Activated CD8-positive, alpha-beta T cell treated with anti-CD3 and anti-CD28 coated beads for 36 hours (primary cell): ENCODE results near the gene ARF1. TPM values are rescaled to one million over a fixed set of nuclear protein-coding genes. Genes with fewer than 3 reads are reported as not detected.

Experiments
- ATAC-seq: fragments of 200-7000 bp; cut with Tn5 transposase; one replicate; pipeline ENCODE4 v1.10.0; 2021; ENCODE audit warnings: mild to moderate bottlenecking, moderate library complexity
- CTCF ChIA-PET: fragments of 350-600 bp; sonication (Branson Sonifier 250); formaldehyde crosslinking; loops from one replicate; lab custom pipeline; 2021; ENCODE audit warnings: antibody characterized with exemption; lab: Charles Lee
- POLR2A ChIA-PET: fragments of 350-600 bp; sonication (Branson Sonifier 250); formaldehyde crosslinking; loops from one replicate; lab custom pipeline; 2021; ENCODE audit warnings: antibody characterized with exemption; lab: Charles Lee
- DNase-seq: peaks from one replicate; pipeline ENCODE4 v3.0.0-alpha.2; 2020
- H3K27ac Mint-ChIP-seq: one replicate; pipeline ENCODE4 v1.8.0; 2021; ENCODE audit warnings: mild to moderate bottlenecking, mixed read lengths
- H3K27me3 Mint-ChIP-seq: one replicate; pipeline ENCODE4 v1.8.0; 2021; ENCODE audit warnings: mixed read lengths
- H3K36me3 Mint-ChIP-seq: one replicate; pipeline ENCODE4 v1.8.0; 2021; ENCODE audit warnings: low read depth, mixed read lengths
- H3K4me1 Mint-ChIP-seq: one replicate; pipeline ENCODE4 v1.8.0; 2021; ENCODE audit warnings: low read depth, mixed read lengths
- H3K4me3 Mint-ChIP-seq: one replicate; pipeline ENCODE4 v1.8.0; 2021; ENCODE audit warnings: mild to moderate bottlenecking, moderate library complexity, mixed read lengths
- H3K9me3 Mint-ChIP-seq: one replicate; pipeline ENCODE4 v1.8.0; 2021; ENCODE audit warnings: mixed read lengths
- intact Hi-C: fragments of 100-400 bp; cut with micrococcal nuclease; formaldehyde crosslinking; loops from one replicate; pipeline ENCODE4 v1.10.0; 2022
- total RNA-seq, 2 experiments: library from RNA; stranded (reverse); gene quantifications; one replicate each; pipeline ENCODE4 v1.2.3, GENCODE V29; 2021
- TF ChIP-seq, protein P1 (sequence below): fragments of 200-600 bp; IDR thresholded peaks from one replicate; pipeline ENCODE4 v1.8.0; 2022; ENCODE audit warnings: antibody characterized with exemption, mild to moderate bottlenecking

Gene ARF1
- total RNA-seq, 2 experiments from 2014 or later: 349 to 350 TPM

DNA sequence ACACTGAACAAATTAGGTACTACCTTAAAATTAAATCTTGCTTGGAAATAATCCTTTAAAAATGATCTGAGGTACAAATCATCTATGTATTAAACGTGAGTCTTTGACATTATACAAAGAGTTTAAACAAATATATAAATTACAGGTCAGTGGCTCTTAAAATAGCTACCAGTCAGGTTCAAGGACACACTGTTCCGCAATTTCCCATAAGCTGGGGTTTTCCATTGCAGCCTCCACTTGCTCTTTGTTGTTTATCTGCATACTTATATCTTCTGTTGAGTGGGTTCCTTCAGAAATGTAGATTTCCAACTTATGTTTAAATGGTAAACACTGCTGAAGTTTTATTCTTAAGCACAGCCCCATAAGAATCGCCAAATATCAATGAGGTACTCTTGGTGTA is 32.3 kb downstream of the ARF1 start:
- POLR2A ChIA-PET: no interaction called here
- CTCF ChIA-PET: no interaction called here
- H3K27me3 Mint-ChIP-seq: no peaks in the 10 kb centered on the region
- DNase-seq: no peak
- H3K36me3 Mint-ChIP-seq: peaks cover 4% of the 10 kb centered on the region
- H3K4me3 Mint-ChIP-seq: no peak overlapping the region
- TF ChIP-seq, protein P1, sequence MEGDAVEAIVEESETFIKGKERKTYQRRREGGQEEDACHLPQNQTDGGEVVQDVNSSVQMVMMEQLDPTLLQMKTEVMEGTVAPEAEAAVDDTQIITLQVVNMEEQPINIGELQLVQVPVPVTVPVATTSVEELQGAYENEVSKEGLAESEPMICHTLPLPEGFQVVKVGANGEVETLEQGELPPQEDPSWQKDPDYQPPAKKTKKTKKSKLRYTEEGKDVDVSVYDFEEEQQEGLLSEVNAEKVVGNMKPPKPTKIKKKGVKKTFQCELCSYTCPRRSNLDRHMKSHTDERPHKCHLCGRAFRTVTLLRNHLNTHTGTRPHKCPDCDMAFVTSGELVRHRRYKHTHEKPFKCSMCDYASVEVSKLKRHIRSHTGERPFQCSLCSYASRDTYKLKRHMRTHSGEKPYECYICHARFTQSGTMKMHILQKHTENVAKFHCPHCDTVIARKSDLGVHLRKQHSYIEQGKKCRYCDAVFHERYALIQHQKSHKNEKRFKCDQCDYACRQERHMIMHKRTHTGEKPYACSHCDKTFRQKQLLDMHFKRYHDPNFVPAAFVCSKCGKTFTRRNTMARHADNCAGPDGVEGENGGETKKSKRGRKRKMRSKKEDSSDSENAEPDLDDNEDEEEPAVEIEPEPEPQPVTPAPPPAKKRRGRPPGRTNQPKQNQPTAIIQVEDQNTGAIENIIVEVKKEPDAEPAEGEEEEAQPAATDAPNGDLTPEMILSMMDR: no peak
- peaks cover 5% of the 10 kb centered on the region for H3K9me3 Mint-ChIP-seq
- peaks cover 11% of the 10 kb centered on the region for H3K4me1 Mint-ChIP-seq
- no peak for ATAC-seq
- intact Hi-C loops: no loop called here
- H3K27ac Mint-ChIP-seq: no peak overlapping the region

DNA sequence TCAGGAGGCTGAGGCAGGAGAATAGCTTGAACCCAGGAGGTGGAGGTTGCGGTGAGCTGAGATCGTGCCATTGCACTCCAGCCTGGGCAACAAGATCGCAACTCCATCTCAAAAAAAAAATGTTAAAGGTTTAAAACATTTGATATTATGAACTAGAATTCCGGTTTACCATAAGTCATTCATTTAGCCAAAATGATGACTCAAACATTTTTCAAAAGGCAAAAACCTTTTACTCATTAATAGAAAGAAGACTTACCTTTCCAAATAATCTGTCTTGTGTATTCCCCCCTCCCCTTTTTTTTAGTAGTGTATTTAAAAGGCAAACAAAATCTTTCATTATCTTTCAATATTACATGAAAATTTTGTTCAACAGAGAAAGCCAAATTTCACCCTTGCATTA is 34.8 kb downstream of the ARF1 start:
- no peak for DNase-seq
- H3K4me1 Mint-ChIP-seq: peaks cover 4% of the 10 kb centered on the region
- no peak overlapping the region for H3K27ac Mint-ChIP-seq
- ATAC-seq: no peak
- H3K36me3 Mint-ChIP-seq: peaks cover 4% of the 10 kb centered on the region
- no peak overlapping the region for H3K4me3 Mint-ChIP-seq
- POLR2A ChIA-PET: no interaction called here
- H3K27me3 Mint-ChIP-seq: no peaks in the 10 kb centered on the region
- TF ChIP-seq, protein P1: no peak
- CTCF ChIA-PET: no interaction called here
- intact Hi-C loops: no loop called here
- peaks cover 5% of the 10 kb centered on the region for H3K9me3 Mint-ChIP-seq

DNA sequence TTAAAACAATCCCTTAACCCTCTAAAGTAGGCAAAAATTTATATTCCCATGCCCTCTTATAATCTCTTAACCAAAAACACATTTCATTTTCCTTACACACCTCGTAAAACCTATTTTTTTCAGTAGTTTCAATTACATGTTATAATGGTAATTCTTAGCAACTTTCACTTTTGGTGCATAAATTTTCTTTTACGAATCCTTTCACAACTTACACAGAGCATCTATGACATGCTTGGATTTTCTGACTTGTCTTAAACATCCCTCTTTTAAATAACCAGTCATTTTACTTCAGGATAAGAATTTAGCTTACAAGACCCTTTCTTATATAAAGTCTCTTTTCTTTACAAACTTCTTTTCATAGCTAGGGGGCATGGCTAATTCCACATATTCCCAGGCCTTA is 35.5 kb downstream of the ARF1 start:
- ATAC-seq (no peak), DNase-seq (no peak)
- Mint-ChIP-seq H3K27me3 (no peaks in the 10 kb centered on the region), H3K9me3 (peaks cover 5% of the 10 kb centered on the region), H3K4me1 (peaks cover 3% of the 10 kb centered on the region), H3K36me3 (peaks cover 4% of the 10 kb centered on the region), H3K4me3 (no peak overlapping the region), H3K27ac (no peak overlapping the region)
- intact Hi-C loops: no loop called here
- TF ChIP-seq, protein P1: no peak
- ChIA-PET POLR2A (interaction anchor here (1.4 to 2.4 kb wide), 2 partner anchors 8 to 28 kb away, joined by 5 to 8 read pairs; partner anchors contain the start of gene MRPL55), CTCF (interaction anchor here (1.0 to 5.8 kb wide), 2 partner anchors 8 to 13 kb away, joined by 3 to 51 read pairs; no protein-coding TSS in a partner anchor)

DNA sequence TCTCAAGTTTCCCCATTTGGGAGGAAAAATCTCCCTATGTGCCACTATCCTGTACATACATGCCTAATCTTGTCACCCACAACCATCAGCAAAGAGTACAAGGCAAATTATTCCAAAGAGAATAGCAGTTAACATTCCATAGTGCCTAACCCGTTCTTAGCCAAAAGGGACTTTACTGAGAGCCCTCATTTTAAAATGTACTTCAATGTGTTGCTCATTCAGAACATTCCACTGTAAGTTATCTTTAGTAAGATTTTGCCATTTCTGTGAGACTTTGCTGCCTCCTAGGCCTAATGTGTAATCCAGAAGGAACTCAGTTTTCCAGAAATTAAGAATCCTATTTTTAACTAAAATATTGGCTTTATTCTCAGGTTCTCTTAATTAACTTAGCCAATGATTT is 37.8 kb downstream of the ARF1 start:
- peaks cover 3% of the 10 kb centered on the region for H3K4me1 Mint-ChIP-seq
- peak overlapping the region; percentile 63 for H3K4me3 Mint-ChIP-seq
- peaks cover 5% of the 10 kb centered on the region for H3K9me3 Mint-ChIP-seq
- no peaks in the 10 kb centered on the region for H3K27me3 Mint-ChIP-seq
- no peak overlapping the region for H3K27ac Mint-ChIP-seq
- ATAC-seq (no peak), DNase-seq (no peak)
- ChIA-PET POLR2A (no interaction called here), CTCF (interaction anchor here (1.3 to 5.8 kb wide), 3 partner anchors 8 to 121 kb away, joined by 3 to 51 read pairs (median 9); no protein-coding TSS in a partner anchor)
- H3K36me3 Mint-ChIP-seq: peaks cover 4% of the 10 kb centered on the region
- intact Hi-C loops: no loop called here
- TF ChIP-seq, protein P1: no peak

DNA sequence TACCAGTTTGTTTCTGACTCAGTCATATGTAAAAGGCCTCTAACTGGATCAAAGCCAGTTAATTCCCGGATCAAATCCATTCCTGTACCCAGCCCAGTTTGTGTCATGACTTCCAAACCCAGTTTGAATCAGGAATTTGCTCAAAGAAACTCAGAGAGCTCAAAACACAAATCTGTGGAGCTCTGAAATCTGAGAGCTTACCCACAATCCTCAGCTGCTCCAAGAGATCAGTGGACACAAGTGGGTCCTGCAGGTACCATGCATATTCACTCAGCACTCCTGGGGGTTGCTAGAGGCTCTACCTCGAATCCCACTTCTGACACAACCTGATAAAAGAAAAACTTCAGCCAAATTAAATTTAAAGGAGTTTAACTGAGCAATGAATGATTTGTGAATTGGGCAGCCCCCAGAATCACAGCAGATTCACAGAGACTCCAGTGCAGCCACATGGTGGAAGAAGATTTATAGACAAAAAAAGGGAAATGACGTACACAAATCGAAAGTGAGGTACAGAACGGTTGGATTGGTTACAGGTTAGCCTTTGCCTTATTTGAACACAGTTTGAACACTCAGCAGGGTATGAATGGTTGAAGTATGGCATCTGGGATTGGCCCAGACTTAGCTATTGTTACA is 38.5 kb downstream of the ARF1 start:
- Mint-ChIP-seq H3K27ac (peak overlapping the region; percentile 32), H3K4me3 (peak overlapping the region; percentile 63), H3K36me3 (peaks cover 4% of the 10 kb centered on the region), H3K27me3 (no peaks in the 10 kb centered on the region), H3K4me1 (peaks cover 3% of the 10 kb centered on the region), H3K9me3 (peaks cover 5% of the 10 kb centered on the region)
- intact Hi-C loops: no loop called here
- ATAC-seq: peak; percentile 82
- no peak for DNase-seq
- TF ChIP-seq, protein P1: no peak
- ChIA-PET CTCF (interaction anchor here (0.9 to 5.8 kb wide), 4 partner anchors 9 to 122 kb away, joined by 4 to 51 read pairs (median 10); no protein-coding TSS in a partner anchor), POLR2A (interaction anchor here (1.4 kb wide), 1 partner anchor 10 kb away, joined by 3 read pairs; no protein-coding TSS in a partner anchor)
